GM19438 (cell line): ENCODE results near the gene UTF1.

ENCODE experiments used
- ATAC-seq: cut with Tn5 transposase; IDR thresholded peaks from one replicate; pipeline ENCODE4 v1.9.1; 2021; ENCODE audit warnings: low read depth; ENCODE audit not compliant: unreplicated experiment

Gene UTF1

DNA sequence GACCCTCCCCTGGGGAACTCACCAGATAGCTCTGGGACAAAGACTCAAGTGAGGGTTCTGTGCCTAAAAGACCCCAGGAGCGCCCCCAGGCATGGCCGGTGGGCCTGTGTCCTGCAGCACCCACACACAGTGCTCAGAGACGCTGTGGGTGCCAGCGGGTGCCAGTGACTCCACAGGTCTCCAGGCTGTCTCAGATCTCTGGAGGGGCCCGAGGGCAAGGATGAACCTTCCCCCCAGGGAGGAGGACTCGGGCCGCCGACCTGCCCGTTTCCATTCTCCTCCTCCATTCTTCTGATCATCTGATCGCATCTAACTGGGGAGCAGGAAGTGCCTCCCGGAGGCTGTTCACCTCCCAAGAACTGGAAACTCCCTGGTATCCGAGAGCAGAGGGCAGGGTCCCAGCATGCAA is 45.7 kb downstream of the UTF1 start:
- peak; percentile 36 for ATAC-seq

DNA sequence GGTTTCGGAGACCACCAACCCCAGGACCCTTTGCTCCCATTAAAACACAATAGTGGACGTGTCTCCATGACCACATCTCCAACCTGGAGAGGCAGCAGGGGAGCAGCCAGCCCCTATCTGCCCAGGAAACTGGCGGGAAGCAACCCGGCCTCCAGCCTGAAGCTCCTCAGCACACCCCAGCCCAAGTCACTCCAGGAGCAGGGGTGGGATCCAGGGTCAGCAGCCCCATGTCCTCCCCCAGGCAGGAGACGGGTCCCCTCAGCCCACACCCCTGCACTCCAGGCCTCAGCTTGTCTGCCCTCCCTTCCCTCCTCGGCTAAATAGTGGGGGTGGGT is 46.0 kb downstream of the UTF1 start:
- ATAC-seq, result no peak

DNA sequence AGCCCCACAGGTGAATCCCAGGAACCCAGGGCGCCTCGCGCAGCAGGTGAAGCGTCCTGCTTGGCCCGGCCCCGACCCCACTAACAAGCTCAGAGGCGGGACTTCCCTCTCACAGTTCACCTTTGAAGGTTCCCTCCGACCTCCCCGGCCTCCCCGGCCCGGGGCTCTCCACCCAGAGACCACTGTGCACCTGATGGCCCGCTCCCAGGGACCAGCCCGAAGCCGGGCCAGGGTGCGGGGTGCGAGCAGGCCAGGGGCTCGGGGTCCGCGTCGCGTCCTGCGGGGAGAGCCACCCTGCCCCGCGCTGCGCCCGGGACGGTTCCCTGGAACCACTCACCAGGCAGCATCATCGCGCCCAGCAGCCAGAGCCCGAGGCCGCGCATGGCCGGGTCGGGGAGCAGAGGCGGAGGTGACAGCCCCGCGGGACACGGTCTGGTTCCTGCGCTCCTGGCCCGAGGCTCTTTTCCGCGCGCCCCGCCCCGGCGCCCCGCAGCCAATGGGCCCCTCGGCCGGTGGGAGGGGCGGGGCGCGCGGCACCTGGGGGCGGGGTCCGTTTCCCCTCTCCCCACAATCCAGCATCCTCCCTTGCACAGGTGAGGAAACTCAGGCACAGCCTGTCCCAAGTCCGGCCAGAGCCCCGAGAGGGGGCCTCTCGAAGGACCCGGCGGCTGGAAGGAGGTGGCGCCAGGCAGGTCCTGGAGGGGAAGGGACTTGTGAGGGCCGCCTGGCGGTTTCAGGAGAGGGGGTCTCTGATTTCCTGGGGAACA is 46.6 kb downstream of the UTF1 start, which contains the start of gene ADAM8:
Gene ADAM8 (minus strand): TSS at position 434 of the 767 bp plus-strand sequence. CDS start 51 bp downstream, at position 383.
- peak; percentile 43 for ATAC-seq

DNA sequence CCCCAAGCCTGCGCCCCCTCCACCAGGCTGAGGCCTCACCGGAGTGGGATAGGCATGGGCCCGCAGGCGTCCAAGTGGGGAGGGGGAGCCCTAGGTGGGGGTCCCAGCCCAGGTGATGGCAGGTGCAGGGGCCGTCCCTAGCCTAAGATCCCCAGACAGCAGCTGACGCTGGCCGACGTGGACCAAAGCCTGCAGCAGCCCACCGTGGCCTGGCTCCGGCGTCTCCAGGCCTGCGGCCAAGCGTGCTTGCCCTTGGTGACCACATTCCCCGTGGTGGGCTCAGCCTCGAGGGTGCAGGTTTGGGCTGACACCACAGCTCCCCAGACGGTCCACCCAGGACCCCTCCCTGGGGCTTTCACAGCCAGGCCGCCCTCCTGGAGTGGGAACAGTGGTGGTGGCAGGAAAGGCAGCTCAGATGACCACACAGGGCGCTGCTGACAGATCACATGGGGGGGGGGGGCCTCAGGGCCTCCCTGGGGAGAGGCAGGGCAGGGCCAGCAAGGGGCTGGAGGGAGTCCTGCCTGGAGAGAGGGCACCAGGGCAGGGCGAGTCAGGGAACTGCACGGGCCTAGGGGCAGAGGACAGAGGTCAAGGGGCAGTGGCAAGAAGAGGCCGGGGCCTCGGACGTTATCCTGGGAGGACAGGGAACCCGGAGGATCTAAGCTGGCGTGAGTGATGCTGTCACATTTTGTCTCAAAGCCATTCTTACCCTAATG is 47.4 kb downstream of the UTF1 start:
- no peak for ATAC-seq

DNA sequence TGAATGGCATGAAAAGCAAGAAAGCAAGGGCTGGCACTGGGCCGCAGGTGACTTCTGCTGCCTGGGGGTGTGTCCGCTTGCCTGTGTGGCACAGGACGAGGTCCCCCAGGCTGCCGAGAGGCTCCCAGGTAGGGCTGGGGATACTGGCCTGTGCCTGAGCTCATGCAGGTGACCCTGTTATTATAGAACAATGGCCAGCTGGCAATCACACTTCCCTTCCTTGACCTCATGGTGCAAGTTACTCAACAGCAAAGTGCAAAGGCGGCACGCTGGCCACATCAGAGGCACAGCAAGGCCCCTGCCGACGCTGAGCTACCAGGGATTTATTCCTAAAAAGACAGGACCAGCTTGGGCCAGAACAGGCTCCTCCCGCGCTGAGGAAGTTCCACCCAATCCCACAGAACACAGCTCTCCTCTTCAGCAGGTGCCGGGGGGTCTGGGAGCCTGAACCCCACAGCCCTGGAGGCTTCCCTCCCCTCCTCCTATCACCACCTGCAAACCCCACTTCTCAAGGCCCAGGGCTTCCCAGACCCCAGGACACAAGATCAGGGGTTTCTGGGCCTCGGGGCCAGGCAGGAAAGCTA is 48.1 kb downstream of the UTF1 start:
- ATAC-seq, result no peak

DNA sequence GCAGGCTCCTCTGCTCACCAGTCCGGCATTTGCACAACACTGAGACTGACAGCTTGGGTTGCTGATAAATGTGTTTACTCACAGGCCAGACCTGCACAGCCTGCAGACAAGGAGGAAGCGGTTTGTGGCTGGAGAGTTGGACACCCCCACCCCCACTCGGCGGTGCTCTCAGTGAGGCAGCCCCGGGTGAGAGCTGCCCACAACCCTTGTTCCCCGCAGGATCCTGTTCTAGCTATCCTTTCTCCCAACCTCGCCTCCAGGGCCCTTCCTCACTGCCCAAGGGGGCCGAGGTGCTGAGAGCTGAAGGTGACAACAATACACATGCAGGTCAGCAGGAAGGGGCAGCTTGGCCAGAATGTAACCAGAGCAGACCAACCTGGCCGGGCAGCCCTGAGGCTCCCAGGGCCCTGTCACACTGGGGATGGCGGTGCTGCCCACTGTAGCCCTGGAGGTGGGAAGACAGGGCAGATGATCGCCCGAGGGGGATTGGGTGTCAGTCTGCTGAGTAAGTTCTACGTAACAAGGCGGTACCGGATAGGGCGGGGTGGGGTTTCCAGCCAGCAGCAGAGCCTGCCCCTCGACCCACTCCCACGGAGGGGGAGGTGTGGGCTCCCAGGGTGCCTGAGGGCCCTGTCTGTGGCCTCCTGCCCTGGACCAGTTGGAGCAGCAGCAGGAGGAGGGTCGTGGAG is 48.7 kb downstream of the UTF1 start:
- peak; percentile 48 for ATAC-seq

DNA sequence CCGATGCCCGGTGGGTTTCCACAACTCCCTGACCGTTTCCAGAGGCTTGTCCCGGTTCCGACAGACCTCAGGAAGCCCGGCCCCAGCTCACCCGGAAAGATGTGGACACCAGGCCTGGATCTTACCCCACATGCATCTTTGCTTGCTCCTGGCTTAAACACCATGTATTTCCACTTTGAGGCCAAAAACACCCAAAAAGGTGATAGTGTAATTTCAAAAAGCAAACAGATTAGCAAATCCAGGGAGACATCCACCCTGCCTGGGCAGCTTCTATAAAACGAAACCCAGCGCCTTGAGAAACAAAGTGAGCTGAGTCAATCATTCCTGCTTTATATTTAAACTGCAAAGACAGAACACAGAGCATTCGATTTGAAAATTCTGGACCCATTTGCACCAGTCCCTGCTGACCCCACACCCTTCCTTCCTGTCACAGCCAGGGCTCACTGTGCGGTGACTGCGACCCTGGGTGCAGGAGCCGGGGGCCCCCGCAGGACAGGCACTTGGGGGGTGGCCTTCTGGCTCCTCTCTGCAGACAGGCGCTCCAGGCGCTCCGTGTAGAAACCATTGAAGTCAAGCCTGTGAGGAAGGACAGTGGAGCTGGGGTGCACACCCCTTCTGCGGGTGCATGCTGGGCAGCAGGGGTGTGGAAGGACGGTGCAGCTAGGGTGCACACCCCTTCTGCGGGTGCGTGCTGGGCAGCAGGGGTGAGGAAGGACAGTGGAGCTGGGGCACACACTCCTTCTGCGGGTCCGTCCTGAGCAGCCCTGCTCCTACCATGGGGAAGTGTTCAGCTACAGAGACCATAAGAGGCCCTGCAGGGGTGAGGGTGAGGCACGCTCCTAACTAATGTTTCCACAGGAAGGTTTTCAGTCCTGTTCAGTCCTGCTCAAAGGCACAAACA is 49.6 kb downstream of the UTF1 start:
- ATAC-seq, result no peak

DNA sequence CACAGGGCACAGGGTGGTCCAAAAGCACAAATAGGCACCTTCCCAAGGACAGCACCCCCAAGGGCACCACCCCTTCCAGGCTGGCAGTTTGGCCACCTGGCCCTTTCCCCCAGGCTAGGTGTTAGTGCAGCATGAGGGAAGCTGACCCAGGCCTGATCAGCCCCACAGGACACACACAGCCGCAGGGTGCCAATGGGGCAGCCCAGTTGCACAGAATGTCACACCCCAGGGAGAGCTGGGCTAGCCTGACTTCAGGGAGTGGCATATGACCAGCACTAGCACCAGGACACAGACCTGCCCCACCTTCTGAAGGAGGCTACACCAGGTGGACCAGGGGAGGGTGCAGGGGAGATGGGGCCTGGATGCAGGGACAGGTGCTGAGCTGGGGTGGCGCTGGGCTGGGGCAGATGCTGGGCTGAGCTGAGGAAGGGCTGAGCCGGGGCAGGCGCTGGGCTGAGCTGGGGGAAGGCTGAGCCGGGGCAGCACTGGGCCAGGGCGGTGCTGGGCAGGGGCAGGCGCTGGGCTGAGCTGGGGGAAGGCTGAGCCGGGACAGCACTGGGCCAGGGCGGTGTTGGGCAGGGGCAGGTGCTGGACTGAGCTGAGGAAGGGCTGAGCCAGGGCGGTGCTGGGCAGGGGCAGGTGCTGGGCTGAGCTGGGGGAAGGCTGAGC is 50.5 kb downstream of the UTF1 start:
- ATAC-seq, result no peak

DNA sequence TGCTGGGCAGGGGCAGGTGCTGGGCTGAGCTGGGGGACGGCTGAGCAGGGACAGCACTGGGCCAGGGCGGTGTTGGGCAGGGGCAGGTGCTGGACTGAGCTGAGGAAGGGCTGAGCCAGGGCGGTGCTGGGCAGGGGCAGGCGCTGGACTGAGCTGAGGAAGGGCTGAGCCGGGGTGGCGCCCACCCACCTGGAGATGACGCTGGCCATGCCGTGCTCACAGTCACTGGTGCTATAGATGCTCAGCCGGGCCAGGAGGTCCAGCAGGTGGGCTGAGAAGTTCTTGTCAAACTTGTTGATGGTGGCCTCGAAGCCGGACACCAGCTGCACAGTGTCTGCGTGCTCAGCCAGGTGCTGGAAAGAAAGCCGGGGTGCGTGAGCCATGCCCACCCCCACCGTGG is 51.1 kb downstream of the UTF1 start:
- ATAC-seq, result no peak
